Measurements from ENCODE around the gene TTLL3. TPM values are rescaled to one million over a fixed set of nuclear protein-coding genes. Genes with fewer than 3 reads are reported as not detected.

Gene TTLL3
- total and polyA plus RNA-seq, 2 of the 13 experiments (the other 11 are each of a cell fraction or from before 2014, with no cell fraction given): 9.5 to 51.2 TPM

DNA sequence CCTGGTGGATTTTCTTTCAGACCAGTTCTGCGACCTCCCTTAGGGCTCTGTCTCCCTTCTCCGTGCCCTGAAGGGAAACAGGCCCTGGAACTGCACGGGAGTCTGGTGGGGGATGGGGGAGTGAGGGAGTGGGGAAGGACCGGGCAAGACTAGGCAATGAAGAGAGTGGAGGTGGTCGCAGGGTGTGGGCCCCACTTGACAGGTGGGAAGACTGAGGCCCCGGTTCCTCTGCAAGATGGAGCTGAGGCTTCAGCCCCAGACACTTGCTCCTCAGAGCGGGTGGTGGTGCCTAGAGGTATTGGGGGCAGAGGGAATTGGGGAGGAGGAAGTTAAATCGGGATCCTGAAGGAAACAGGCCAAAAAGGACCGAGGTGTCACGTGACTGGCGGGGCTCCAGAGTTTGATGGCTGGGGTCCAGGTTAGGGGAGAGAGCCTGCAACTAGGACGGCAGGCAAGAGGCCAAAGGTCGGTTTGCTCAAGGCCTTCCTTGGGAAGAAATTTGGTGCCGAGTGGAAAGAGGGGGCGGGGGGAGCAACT, 39.7 kb upstream of the TTLL3 start (continued):
- TF ChIP-seq, protein P1, sequence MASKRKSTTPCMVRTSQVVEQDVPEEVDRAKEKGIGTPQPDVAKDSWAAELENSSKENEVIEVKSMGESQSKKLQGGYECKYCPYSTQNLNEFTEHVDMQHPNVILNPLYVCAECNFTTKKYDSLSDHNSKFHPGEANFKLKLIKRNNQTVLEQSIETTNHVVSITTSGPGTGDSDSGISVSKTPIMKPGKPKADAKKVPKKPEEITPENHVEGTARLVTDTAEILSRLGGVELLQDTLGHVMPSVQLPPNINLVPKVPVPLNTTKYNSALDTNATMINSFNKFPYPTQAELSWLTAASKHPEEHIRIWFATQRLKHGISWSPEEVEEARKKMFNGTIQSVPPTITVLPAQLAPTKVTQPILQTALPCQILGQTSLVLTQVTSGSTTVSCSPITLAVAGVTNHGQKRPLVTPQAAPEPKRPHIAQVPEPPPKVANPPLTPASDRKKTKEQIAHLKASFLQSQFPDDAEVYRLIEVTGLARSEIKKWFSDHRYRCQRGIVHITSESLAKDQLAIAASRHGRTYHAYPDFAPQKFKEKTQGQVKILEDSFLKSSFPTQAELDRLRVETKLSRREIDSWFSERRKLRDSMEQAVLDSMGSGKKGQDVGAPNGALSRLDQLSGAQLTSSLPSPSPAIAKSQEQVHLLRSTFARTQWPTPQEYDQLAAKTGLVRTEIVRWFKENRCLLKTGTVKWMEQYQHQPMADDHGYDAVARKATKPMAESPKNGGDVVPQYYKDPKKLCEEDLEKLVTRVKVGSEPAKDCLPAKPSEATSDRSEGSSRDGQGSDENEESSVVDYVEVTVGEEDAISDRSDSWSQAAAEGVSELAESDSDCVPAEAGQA (IDR thresholded peaks at IDR 0.05; ENCODE audit: low read depth): peak; percentile 19; the same call in 1 of the 2 replicates
- TF ChIP-seq, protein P1 (CRISPR knock-in tag; IDR thresholded peaks at IDR 0.05; ENCODE audit: borderline replicate concordance): no peak
- TF ChIP-seq ZNF20 (CRISPR knock-in tag; IDR thresholded peaks at IDR 0.05) (no peak), GATAD2A (CRISPR knock-in tag; IDR thresholded peaks at IDR 0.05) (0 out of 2 replicates have a peak, but pooled peaks have one; percentile 26), ZNF776 (CRISPR knock-in tag; IDR thresholded peaks at IDR 0.05) (no peak), PCBP1 (IDR thresholded peaks at IDR 0.05; ENCODE audit: borderline replicate concordance, low read depth, low read length) (0 out of 2 replicates have a peak, but pooled peaks have one; percentile 41), FOXM1 (CRISPR knock-in tag; IDR thresholded peaks at IDR 0.05) (no peak), ZNF709 (CRISPR knock-in tag; IDR thresholded peaks at IDR 0.05) (no peak), MAZ (IDR thresholded peaks at IDR 0.05; ENCODE audit: borderline replicate concordance, low read depth, low read length) (no peak), MAZ (CRISPR knock-in tag; IDR thresholded peaks at IDR 0.05; ENCODE audit: low read depth) (0 out of 2 replicates have a peak, but pooled peaks have one; percentile 44), HDAC2 (CRISPR knock-in tag; IDR thresholded peaks at IDR 0.05) (peak; percentile 27; the same call in 1 of the 2 replicates), ZNF605 (CRISPR knock-in tag; IDR thresholded peaks at IDR 0.05) (no peak), SIN3A (IDR thresholded peaks at IDR 0.05; ENCODE audit: borderline replicate concordance, low read depth, low read length) (no peak), NCOR1 (IDR thresholded peaks at IDR 0.05; ENCODE audit: borderline replicate concordance, low read length) (peak; percentile 45; the same call in 1 of the 2 replicates)
- TF ChIP-seq, protein P2, sequence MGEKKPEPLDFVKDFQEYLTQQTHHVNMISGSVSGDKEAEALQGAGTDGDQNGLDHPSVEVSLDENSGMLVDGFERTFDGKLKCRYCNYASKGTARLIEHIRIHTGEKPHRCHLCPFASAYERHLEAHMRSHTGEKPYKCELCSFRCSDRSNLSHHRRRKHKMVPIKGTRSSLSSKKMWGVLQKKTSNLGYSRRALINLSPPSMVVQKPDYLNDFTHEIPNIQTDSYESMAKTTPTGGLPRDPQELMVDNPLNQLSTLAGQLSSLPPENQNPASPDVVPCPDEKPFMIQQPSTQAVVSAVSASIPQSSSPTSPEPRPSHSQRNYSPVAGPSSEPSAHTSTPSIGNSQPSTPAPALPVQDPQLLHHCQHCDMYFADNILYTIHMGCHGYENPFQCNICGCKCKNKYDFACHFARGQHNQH (CRISPR knock-in tag; IDR thresholded peaks at IDR 0.05): no peak
- TF ChIP-seq, protein P3, sequence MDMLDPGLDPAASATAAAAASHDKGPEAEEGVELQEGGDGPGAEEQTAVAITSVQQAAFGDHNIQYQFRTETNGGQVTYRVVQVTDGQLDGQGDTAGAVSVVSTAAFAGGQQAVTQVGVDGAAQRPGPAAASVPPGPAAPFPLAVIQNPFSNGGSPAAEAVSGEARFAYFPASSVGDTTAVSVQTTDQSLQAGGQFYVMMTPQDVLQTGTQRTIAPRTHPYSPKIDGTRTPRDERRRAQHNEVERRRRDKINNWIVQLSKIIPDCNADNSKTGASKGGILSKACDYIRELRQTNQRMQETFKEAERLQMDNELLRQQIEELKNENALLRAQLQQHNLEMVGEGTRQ (IDR thresholded peaks at IDR 0.05; ENCODE audit: low read depth, low read length): peak; percentile 94
- TF ChIP-seq, protein P3 (CRISPR knock-in tag; IDR thresholded peaks at IDR 0.05; ENCODE audit: borderline replicate concordance): peak; percentile 92; the same call in 1 of the 2 replicates

Data from HepG2 (cell line).